SIG-M5 treated with dmso at 0.1 percent for 504 hours (cell line): ENCODE data around the gene PAK2.
"Not testable (repeated sequence)": the region's sequence is repeated elsewhere in the genome, so short reads cannot be mapped to it uniquely, and the experiment has no call there.

ENCODE experiments used
- DNase-seq: peaks from one replicate; lab custom pipeline; 2025; ENCODE audit not compliant: unreplicated experiment; lab: John Stamatoyannopoulos, UW

Gene PAK2

DNA sequence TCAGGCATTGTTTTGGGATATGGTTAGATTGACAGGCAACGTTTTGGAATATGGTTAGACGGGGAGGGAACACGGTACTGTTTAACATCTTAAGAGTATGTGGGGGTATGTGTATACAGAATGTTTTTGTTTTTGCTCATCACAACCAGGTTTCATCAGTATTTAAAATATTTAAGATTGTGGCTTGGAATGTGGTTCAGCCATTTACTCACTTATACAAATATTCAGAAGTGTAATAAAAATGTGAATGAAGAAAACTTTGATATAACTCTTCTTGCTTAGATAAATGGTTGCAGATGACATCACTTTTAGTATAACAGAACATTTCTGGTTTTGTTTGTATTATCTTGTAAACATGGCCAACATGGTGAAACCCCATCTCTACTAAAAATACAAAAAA is 3.9 kb upstream of the PAK2 start:
- no peak for DNase-seq

DNA sequence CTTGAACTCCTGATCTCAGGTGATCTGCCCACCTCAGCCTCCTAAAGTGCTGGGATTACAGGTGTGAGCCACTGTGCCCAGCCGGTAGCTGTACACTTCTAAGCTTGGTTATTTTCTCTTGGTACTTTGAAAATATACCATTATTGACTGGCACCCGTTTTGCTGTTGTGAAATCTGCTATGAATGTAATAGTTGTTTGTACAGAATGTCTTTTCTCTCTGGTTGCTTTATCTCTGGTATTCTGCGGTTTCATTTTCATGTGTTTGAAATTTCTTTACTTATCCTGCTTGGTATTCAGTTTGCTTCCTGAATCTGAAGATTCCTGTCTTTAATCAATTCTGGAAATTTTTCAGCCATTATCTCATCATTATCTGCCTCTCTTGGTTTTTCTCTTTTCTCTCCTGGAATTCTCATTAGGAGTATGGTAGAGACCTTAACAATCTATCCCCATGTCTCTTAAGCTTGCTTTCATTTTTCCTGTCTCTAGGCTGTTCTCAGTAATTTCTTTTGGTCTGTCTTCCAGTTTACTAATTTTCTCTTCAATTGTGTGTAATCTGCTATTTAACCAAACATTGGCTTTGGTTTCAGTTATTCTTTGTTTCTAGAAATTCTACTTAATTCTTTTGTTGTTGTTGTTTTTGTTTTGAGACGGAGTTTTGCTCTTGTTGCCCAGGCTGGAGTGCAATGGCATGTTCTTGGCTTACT is 2.8 kb upstream of the PAK2 start:
- no peak for DNase-seq

DNA sequence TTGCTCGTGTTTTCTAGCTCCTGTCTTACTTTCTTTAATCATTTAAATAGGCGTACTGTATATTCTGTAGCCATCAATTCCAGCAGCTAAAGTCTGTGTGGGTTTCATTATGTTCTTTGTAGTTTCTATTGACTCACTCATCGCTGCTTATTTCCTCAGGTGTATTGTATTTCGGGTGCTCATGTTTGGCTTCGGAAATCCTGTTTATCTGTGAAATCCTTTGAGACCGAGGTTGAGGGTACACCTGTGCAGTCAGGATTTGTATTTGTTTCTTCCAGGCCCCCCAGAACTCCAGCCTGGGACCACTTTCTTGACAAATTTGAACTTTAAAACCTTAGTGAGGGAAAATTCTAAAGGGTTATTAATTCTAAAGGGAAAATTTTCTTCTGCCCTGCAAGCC is 2.0 kb upstream of the PAK2 start:
- no peak for DNase-seq

DNA sequence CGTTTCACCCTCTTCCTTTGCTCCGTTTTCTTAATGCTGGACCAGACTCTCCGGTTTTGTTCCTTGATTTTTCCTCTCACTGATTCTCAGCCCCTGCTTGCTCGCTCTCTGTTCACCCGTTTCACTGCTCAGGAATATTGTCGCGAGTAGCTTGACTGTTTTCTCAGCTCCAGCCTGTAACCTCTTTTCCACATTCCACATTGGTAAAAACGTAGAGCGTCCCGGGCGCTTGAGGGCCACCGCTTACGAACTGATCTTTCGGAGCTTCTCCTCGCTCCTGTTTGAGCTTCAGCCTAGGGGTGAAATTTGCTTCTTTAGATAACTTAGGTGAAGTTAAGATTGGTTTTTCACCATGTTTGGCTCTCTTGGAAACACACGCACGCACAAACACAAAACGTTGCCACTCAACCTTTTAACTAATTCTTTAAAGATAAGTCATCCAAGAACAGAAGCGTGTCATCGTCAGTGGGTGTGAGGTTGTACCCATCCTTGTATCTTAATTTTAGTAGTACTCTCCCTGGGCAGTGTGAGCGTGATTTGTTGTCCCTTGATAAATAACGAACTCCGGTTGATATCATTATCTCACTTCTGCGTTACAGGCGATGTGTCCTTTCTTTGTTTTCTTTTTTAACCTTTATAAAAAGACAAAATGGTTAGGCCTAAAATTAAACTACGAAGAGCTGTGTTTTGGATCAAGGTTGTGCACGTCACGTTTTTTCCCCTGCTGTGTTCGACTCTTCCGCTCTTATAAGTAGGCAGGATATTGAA is 1.0 kb downstream of the PAK2 start:
- DNase-seq = peak; percentile 71

DNA sequence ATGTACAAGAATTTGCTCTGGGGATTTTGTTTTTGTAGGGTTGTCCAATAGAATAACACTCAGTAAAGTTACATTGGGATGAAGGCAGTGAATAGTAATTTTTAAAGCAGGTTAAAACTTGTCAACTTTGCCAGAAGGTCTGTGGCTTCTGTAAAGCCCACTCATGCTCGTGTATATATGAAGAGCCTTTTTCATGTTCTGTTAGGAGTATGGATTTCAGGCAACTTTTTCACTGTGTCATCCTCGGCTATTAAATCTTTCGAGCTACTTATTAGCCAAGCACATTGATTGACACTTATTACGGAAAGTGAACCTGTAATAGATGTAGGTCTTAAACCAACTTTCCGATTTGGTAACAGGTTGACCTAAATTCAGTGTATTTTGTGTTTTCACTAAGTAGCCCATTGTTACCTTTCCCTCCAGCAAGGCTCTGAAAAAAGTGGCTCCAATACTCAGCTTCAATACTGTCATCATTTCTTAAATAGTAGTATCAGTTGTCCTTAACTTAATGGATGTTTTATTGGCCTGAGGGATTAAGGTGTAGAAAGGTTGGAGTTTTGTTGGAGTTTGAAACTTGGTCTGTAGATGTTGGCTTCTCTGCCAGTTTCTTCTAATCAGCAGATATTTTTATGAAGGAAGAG is 1.7 kb downstream of the PAK2 start:
- DNase-seq = no peak

DNA sequence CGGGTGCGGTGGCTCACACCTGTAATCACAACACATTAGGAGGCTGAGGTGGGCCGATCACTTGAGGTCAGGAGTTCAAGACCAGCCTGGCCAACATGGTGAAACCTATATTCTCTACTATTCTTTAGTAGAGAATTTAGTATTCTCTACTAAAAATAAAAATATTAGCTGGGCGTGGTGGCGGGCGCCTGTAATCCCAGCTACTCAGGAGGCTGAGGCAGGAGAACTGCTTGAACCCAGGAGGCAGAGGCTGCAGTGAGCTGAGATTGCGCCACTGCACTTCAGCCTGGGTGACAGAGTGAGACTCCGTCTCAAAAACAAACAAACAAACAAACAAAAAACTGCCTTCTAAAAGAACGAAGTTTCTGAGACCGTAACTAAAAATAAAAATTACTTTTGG is 3.9 kb downstream of the PAK2 start:
- DNase-seq = not testable (repeated sequence)

DNA sequence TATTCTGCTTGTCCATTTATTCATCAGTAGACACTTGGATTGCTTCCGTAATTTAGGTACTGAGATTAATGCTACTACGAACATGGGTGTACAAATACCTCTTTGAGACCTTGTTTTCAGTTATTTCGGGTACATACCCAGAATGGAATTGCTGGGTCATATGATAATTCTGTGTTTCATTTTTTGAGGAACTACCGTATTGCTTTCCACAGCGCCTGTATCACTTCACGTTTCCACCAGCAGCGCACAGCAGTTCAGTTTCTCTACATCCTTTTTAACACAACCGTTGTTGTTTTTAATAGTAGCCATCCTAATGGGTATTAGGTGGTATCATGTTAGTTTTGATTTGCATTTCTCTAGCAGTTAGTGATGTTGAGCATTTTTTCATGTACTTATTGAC is 9.5 kb downstream of the PAK2 start:
- DNase-seq = peak; percentile 64

DNA sequence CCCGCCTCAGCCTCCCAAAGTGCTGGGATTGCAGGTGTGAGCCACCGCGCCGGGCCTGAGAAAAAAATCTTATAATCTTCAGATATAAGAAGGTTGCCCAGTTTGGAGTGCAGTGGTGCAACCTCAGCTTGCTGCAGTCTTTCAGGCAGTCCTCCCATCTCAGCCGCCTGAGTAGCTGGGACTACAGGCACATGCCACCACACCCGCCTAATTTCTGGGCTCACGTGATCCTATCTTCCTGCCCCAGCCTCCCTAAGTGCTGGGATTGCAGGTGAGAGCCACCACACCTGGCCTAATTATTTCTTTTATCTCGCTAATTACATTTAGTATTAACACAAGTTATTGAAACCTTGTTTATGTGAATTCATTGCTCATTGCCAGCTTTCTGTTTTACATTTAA is 13.5 kb downstream of the PAK2 start:
- no peak for DNase-seq

DNA sequence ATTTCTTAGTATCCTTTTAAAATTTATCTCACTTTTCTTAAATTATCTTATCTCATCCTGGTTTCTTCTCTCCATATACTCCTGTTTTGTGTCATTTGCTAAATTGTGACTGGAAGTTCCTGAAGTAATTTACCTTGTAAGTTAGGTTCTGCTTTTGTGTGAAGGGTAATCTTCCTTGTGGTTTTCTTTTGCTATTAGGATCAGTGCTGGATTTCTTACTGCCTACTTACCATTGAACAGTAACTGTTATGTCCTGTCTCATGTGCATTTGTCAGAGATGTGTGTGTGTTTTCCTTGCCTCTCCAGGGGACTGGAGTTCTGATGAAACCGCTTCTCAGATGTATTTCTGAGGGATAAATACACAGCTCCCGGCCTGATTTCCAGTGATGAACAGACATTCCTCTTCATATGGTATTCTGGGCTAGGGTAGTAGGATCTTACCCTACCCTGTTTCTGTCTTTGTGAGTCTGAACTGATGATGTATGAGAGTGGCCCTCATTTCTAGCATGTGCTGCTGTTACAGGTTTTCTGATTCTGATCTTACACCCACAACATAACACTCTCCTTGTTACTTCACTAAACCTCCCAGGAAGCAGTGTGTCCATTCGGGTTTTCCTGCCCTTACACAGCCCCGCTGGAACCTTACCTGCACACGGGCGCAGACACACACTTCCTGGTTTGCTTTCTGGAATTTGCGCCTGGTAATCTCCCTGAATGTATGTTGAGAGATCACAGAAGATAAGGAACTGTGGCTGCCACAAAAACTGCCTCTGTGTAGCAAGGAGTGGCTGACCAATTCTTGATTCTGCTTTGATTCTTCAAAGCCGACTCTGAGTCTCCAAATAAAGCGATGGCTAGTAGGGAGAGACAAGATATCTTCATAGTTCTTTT is 14.7 kb downstream of the PAK2 start:
- peak; percentile 37 for DNase-seq

DNA sequence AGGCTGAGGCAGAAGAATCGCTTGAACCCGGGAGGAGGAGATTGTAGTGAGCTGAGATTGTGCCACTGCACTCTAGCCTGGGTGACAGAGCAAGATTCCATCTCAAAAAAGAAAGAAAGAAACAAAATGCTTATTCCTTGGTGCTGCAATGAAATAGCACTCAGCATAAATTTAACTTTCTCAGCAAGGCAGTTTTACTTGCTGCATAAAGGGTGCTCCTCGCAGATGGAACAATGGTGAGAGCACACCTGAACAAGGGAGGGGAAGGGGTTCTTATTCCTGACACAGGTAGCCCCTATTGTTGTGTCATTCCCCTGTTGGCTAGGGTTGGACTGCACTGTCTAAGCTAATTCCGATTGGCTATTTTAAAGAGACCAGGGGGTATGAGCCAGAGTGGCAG is 17.1 kb downstream of the PAK2 start:
- DNase-seq = no peak

DNA sequence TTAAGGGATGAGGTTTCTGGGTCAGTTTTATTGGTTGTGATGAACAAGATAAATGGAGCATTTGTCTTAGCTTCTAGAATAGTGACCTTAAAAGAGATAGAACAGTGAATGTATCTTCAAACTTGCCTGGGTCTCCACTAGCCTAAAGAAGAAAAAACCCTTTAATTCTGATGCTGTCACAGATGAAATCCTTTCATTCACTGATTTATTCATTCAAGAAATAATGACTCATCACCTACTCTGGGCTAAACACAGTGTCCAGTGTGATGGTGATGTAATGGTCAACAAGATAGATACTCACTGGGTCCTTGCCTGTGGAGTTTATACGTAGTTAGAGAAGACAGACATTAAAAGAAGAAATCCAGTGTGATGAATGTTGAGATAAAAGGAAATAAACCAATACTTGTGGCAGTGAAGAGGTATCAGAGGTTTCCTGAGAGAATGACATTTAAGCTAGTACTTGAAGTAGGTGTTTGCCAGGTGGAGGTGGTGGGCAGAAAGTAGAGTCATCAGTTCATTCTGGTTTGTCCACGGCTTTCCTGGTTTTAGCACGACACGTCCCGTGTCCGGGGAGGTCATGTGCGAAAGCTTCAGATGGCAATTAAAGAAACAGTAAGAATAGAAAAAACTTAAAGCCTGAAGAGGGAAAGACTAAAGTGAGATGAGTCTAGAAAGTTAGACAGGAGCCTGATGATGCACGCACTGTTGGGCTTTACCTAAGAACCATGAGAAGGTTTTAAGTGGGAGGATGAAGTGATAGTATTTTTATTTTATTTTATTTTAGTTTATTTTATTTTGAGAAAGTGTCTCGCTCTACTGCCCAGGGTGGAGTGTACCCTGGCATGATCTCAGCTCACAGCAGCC is 18.5 kb downstream of the PAK2 start:
- no peak for DNase-seq

DNA sequence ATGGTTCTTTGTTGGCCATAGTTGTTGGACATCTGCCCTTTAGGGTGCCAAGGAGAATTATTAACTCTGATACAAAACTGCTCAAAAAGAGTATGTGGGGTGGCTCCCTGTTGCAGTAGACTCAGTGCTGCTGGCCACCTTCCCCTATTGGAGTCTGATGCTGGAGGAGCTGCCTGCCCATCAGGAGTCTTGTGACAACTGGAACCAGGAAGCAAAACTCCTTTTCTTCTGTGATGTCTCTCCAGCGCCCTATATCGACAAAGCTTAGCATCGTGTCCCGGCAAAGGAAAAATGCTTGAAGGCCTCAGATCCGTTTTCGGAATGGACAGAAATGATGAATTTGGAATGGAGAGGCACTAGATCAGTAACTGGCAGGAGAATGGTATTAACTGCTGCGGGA is 23.5 kb downstream of the PAK2 start:
- no peak for DNase-seq

DNA sequence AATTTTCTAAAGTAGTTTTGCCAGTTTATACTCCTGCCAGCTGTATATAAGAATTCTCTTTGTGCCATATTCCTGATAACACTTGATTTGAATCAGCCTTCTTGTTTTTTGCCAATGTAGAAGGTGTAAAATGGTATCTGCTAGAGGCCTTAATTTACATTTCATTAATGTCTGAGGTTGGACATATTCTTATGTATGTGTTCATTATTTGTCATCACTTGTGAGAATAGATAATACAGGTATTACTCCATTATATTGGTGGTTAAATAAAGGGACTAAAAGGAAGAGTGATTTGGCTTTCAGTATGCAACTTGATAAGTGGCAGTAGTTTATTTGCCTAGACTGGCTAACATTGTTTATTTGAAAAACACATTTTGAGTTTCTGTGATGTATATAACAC is 25.8 kb downstream of the PAK2 start:
- no peak for DNase-seq

DNA sequence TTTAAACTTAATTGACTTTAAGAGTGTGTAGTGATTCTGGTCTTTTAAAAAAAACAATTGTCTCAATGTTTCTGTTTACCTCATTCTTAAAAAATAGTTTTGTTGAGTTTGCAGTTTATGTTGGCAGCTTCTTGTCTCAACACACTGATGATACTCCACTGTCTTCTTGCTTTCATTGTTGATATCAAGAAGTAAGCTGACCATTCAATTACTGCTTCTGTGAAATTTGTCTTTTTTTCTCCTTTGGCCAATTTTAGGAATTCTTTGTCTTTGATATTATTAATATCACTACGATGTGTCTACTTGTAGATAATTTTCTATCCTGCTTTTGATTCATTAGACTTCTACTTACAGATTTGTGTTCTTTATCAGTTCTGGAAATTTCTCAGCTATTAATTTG is 31.4 kb downstream of the PAK2 start:
- no peak for DNase-seq

DNA sequence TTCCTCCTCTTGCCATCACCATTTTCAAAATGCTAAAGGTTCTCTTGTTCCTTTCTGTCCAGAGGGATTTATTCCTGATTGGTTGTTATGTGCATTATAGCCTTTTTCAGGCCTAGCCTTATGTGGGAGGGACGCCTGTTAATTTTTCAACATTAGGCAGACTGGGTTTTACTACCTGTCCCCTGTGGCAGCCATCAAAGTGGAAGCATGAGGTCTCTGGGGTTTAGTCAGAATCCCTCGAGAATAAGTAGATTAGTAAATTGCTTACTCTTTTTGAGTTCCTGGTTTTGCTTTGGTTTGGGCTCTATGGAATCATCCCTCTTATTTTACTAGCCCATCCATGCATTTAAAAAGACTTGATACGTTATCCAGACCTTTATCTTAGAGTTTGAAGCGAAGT is 32.4 kb downstream of the PAK2 start:
- DNase-seq = no peak

DNA sequence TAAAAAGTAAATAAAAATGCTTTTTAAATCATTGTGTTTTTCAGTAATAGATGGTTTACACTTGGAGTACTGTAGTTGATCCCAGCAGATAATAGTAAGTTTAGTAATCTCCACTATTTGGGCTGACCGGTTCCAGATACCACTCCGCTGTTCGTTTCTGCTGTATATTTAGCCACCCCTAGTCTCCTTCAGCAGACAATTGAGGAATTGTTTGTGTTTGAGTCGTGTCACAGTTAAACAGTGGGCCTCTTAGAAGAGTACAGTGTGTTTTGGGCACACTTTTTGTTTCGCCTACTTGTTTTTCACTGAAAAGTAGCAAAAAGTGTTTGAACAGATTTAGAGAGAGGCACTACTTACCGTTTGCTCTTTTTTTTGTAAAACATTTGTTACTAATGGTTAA is 33.2 kb downstream of the PAK2 start:
- DNase-seq = no peak

DNA sequence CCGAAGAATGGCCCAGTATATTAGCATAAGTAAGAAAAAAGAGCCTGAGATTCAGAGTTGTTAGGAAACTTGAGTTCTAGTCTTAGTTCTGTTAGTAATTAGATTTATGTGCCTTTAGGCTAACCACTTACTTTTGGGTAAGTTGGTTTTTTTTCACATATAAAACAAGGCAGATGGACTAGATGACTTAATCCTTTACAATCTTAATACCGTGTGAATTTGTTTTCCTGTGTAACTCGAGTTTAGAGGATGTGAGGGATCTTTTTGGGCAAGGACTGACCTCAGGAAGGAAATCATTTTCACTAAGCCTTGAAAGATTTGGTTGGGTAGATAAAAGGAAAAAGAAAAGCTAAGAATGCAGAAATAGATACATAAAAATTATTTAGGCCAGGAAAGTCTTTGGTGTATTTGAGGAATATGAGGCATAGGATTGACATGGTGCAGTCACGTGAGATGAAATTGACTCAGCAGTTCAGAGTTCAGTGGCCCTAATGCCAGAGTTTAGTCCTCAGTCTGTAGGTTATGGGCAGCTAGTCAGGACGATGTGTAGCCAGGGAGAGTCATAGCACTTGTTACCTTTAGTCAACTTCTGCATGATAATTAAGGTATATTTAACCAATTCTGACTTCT is 34.6 kb downstream of the PAK2 start:
- DNase-seq = no peak

DNA sequence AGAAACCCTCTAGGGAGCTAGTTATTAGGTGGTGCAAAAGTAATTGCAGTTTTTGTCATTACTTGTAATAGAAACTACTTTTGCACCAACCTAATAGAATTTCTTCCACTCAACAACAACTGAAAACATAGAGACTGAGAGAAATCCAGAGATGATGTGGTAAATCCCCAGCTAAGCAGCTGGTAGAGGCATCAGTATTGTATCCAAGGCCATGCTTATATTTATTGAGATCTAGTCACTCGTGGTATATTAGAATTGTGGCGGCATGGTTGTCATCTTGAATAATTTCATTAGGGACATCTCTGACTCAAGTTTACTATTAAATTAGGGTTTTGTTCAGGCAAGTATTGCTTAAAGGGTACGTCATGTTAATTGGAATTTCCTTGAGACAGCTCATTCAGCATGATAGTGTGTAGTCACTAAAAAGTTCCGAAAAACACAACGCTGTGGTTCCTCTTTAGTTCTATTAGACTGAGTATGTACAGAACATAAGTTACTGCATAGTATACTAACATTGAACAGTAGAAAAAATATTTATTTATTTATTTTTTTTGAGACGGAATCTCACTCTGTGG is 35.3 kb downstream of the PAK2 start:
- DNase-seq = no peak

DNA sequence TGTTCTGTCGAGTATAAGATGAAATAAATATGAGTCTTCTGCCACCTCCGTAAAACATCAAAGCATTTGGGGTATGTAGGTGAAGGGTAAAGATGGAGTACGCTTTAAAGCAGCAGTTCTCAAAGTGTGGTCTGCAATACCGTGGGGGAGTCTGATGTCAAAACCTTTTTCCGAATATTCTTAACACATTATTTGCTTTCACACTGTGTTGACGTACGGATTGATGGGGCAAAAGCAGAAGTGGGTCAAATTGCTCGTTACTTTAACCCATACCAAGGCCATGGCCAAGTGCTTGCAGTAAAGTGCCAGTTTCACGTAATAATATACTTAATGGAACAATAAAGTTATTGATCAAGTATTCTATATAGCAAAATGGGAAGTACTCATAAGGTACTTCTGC is 36.3 kb downstream of the PAK2 start:
- peak; percentile 20 for DNase-seq

DNA sequence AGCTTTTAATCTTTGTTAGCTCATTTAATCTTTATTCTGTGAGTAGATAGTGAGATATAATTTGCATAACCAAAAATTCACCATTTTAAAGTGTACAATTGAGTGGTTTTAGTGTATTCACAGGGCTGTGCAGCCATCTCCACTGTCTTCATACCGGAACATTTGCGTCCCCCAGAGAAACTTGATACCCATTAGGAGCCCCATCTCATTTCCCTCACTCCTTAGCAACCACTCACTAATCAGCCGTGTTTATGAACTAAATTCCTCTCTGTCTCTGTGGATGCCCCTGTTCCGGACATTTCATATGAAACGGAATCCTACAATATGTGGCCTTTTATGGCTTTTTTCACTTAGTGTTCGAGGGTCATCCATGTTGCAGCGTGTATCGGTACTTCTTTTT is 38.2 kb downstream of the PAK2 start:
- DNase-seq = no peak
